Endothelial cell of umbilical vein (primary cell): ENCODE measurements around the gene CCNG2. TPM values are rescaled to one million over a fixed set of nuclear protein-coding genes. Genes with fewer than 3 reads are reported as not detected.

Experiments used
- BruUV-seq: library from RNA; stranded (reverse); fragments of 400-500 nt; replicated peaks from 2 replicates; lab custom pipeline; 2021; lab: Mats Ljungman, UMichigan
- CTCF ChIA-PET: fragments of 300-600, 350-600 bp; sonication (Branson Sonifier 250); formaldehyde crosslinking; loops from one replicate; lab custom pipeline; 2021; ENCODE audit warnings: antibody characterized with exemption, inconsistent platforms; lab: Charles Lee
- POLR2A ChIA-PET: fragments of 300-600, 350-600 bp; sonication (Branson Sonifier 250); formaldehyde crosslinking; loops from one replicate; lab custom pipeline; 2021; ENCODE audit warnings: antibody characterized with exemption, inconsistent platforms; lab: Charles Lee
- DNase-seq: peaks from one replicate; pipeline ENCODE4 v3.0.0-alpha.2; 2011; ENCODE audit warnings: low read depth, low spot score
- FAIRE-seq: peaks from 2 replicates; lab custom pipeline; 2011; peaks lifted over from hg19 to GRCh38; lab: Jason Lieb, UNC
- H2AFZ ChIP-seq: 2 replicates; pipeline ENCODE4 v1.6.0; 2012; ENCODE audit warnings: low read depth, low read length, control low read depth, inconsistent platforms
- H3K27ac ChIP-seq: 2 replicates; pipeline ENCODE4 v1.5.1; 2011; ENCODE audit warnings: low read depth, mild to moderate bottlenecking, control low read depth, low read length, moderate library complexity; ENCODE audit not compliant: insufficient read depth
- H3K27me3 ChIP-seq, 2 experiments: 2 replicates each; pipeline versions ENCODE4 v1.6.0 to v1.6.1; 2011; ENCODE audit warnings: low read length in 2 of 2, mixed read lengths in 1 of 2; ENCODE audit not compliant: control insufficient read depth in 2 of 2, insufficient read depth in 2 of 2
- H3K36me3 ChIP-seq, 2 experiments: 2 replicates in 1 of 2; 3 replicates in 1 of 2; pipeline ENCODE4 v1.5.1; 2011; ENCODE audit warnings: low read length in 2 of 2, mild to moderate bottlenecking in 1 of 2, moderate library complexity in 1 of 2; ENCODE audit not compliant: control insufficient read depth in 2 of 2, insufficient read depth in 2 of 2; ENCODE audit errors: extremely low read depth in 1 of 2
- H3K4me1 ChIP-seq: 3 replicates; pipeline ENCODE4 v1.5.1; 2011; ENCODE audit warnings: mild to moderate bottlenecking, low read length; ENCODE audit not compliant: control insufficient read depth, insufficient read depth; ENCODE audit errors: extremely low read depth
- H3K4me2 ChIP-seq: 2 replicates; pipeline ENCODE4 v1.6.1; 2011; ENCODE audit warnings: low read length, control low read depth, mixed read lengths; ENCODE audit not compliant: insufficient read depth
- H3K4me3 ChIP-seq, 3 experiments: fragments of 200-600 bp in 1 of 3; sonication (generic), shearing (Covaris generic) in 1 of 3; replicated peaks in 1 of 3; 2 replicates each; pipeline ENCODE4 v1.5.1; 2011 to 2016; ENCODE audit warnings: control low read depth in 3 of 3, low read length in 3 of 3, mild to moderate bottlenecking in 2 of 3, inconsistent platforms in 1 of 3, low read depth in 1 of 3, moderate library complexity in 1 of 3; ENCODE audit not compliant: insufficient read depth in 1 of 3
- H3K79me2 ChIP-seq: 2 replicates; pipeline ENCODE4 v1.6.0; 2012; ENCODE audit warnings: low read length, inconsistent platforms; ENCODE audit not compliant: control insufficient read depth, insufficient read depth
- H3K9ac ChIP-seq: replicated peaks from 2 replicates; pipeline ENCODE3; 2011; ENCODE audit warnings: low read length, control low read depth; ENCODE audit not compliant: insufficient read depth; ENCODE audit errors: extremely low read depth
- H3K9me1 ChIP-seq: replicated peaks from 3 replicates; pipeline ENCODE4 v1.6.0; 2011; ENCODE audit warnings: mild to moderate bottlenecking, low read length; ENCODE audit not compliant: control insufficient read depth, insufficient read depth; ENCODE audit errors: extremely low read depth
- H3K9me3 ChIP-seq: replicated peaks from 2 replicates; pipeline ENCODE4 v1.5.1; 2012; ENCODE audit warnings: low read length, inconsistent platforms; ENCODE audit not compliant: control insufficient read depth, insufficient read depth
- H4K20me1 ChIP-seq: replicated peaks from 2 replicates; pipeline ENCODE3; 2011; ENCODE audit warnings: mild to moderate bottlenecking, low read length; ENCODE audit not compliant: control insufficient read depth, insufficient read depth; ENCODE audit errors: extremely low read depth
- EZH2 ChIP-seq: IDR thresholded peaks from 2 replicates; pipeline ENCODE4 v1.6.1; 2012; ENCODE audit warnings: borderline replicate concordance, low read depth, mild to moderate bottlenecking, moderate library complexity, low read length, inconsistent platforms; ENCODE audit not compliant: severe bottlenecking
- JUN ChIP-seq: IDR thresholded peaks from 2 replicates; pipeline ENCODE4 v1.6.1; 2011; ENCODE audit warnings: borderline replicate concordance, low read depth; ENCODE audit not compliant: insufficient read length, insufficient read depth
- POLR2A ChIP-seq: IDR thresholded peaks from 2 replicates; pipeline ENCODE4 v1.6.1; 2012; ENCODE audit warnings: low read depth, mild to moderate bottlenecking, control low read depth, low read length
- dilution Hi-C: fragments of 300-500 bp; cut with MboI; formaldehyde crosslinking; loops from one replicate; pipeline ENCODE4 v1.15.0; 2019; ENCODE audit warnings: low sequenced_read_pairs; ENCODE audit not compliant: extremely low pct_ligation_motif_present
- intact Hi-C: fragments of 100-400 bp; cut with micrococcal nuclease; formaldehyde crosslinking; loops from one replicate; pipeline ENCODE4 v1.10.0; 2022
- polyA plus RNA-seq, 4 experiments: library from polyadenylated mRNA; depleted of rRNA in 3 of 4; stranded (reverse) in 3 of 4; unstranded in 1 of 4; fragments of >200 nt; gene quantifications; 2 replicates each; pipeline versions ENCODE4 v1.2.1 to v1.2.3, GENCODE V29; 2011 to 2012; ENCODE audit warnings: missing spikeins in 1 of 4
- total RNA-seq: library from RNA; stranded (reverse); gene quantifications from 2 replicates; pipeline ENCODE4 v1.2.3, GENCODE V29; 2021
- TF ChIP-seq, protein P1 (sequence below): IDR thresholded peaks from 2 replicates; pipeline ENCODE4 v1.6.1; 2011; ENCODE audit not compliant: insufficient read depth, insufficient read length
- TF ChIP-seq, protein P2 (sequence below), 2 donors: IDR thresholded peaks; 1 replicate in 1 of 2; 2 replicates in 1 of 2; pipeline ENCODE4 v1.5.1; 2011; ENCODE audit warnings: low read length in 2 of 2, mild to moderate bottlenecking in 2 of 2, moderate library complexity in 2 of 2, control low read depth in 1 of 2, inconsistent platforms in 1 of 2, low read depth in 1 of 2; ENCODE audit not compliant: insufficient read depth in 1 of 2; ENCODE audit errors: extremely low read depth in 1 of 2

The CCNG2 gene
- total and polyA plus RNA-seq, 2 donors (not counting 3 experiments of a cell fraction or from before 2014, with no cell fraction given): 7.9 to 28.3 TPM

GRCh38 chr4:77177199-77177598, 20.2 kb downstream of the CCNG2 start:
- Histone ChIP-seq H3K9me1 (no peaks in the 10 kb centered on the region), H4K20me1 (no peaks in the 10 kb centered on the region), H3K4me1 (no peaks in the 10 kb centered on the region), H3K4me2 (no peak overlapping the region), H2AFZ (no peak overlapping the region), H3K4me3 (no peak overlapping the region), H3K27ac (no peak overlapping the region), H3K9ac (no peak overlapping the region), H3K36me3 (no peaks in the 10 kb centered on the region), H3K27me3 (peaks cover 26 to 29% of the 10 kb centered on the region in 2 experiments), H3K79me2 (no peaks in the 10 kb centered on the region), H3K9me3 (no peaks in the 10 kb centered on the region)
- no peak for DNase-seq
- ChIA-PET POLR2A (no interaction called here), CTCF (no interaction called here)
- dilution Hi-C loops: no loop called here
- TF ChIP-seq JUN: no peak
- TF ChIP-seq POLR2A: no peak
- no TSS peak for BruUV-seq
- no peak for FAIRE-seq
- intact Hi-C loops: no loop called here

DNA sequence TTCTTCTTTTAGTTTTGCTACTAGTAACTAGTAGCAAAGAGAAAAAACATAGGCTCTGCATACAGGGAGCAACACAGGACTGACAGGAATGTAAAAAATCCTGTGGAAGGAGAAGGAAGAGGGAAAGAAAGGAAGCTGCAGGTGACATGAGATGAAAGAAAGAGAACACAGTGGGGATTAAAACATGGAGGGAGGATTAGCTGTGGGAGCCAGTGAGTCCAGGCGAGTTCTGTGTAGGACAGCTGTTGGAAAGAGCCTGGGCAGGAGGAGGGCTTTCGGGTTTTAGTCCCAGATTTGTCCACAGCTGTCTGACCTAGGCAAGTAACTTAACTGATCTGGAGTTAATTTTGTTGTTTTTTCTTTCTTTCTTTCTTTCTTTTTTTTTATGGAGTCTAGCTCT, 21.6 kb downstream of the CCNG2 start:
- BruUV-seq: no TSS peak
- intact Hi-C loops: no loop called here

More for the DNA sequence above, 21.6 kb downstream of the CCNG2 start:
- DNase-seq (no peak), FAIRE-seq (no peak)
- H3K4me3 ChIP-seq: no peak overlapping the region
- H3K27me3 ChIP-seq: peaks cover 29 to 38% of the 10 kb centered on the region in 2 experiments
- dilution Hi-C loops: no loop called here
- TF ChIP-seq, protein P1, sequence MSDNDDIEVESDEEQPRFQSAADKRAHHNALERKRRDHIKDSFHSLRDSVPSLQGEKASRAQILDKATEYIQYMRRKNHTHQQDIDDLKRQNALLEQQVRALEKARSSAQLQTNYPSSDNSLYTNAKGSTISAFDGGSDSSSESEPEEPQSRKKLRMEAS: no peak
- no peak for TF ChIP-seq EZH2
- TF ChIP-seq, protein P2, sequence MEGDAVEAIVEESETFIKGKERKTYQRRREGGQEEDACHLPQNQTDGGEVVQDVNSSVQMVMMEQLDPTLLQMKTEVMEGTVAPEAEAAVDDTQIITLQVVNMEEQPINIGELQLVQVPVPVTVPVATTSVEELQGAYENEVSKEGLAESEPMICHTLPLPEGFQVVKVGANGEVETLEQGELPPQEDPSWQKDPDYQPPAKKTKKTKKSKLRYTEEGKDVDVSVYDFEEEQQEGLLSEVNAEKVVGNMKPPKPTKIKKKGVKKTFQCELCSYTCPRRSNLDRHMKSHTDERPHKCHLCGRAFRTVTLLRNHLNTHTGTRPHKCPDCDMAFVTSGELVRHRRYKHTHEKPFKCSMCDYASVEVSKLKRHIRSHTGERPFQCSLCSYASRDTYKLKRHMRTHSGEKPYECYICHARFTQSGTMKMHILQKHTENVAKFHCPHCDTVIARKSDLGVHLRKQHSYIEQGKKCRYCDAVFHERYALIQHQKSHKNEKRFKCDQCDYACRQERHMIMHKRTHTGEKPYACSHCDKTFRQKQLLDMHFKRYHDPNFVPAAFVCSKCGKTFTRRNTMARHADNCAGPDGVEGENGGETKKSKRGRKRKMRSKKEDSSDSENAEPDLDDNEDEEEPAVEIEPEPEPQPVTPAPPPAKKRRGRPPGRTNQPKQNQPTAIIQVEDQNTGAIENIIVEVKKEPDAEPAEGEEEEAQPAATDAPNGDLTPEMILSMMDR (IDR thresholded peaks at IDR 0.05; ENCODE audit: extremely low read depth in 1 of 2, insufficient read depth in 1 of 2, low read depth in 1 of 2, low read length in 2 of 2): no peak
- no peaks in the 10 kb centered on the region for H3K79me2 ChIP-seq
- H3K36me3 ChIP-seq: no peaks in the 10 kb centered on the region
- H3K4me1 ChIP-seq: no peaks in the 10 kb centered on the region
- no peak overlapping the region for H3K4me2 ChIP-seq
- no peak overlapping the region for H2AFZ ChIP-seq
- H3K9me1 ChIP-seq: no peaks in the 10 kb centered on the region
- H4K20me1 ChIP-seq: no peaks in the 10 kb centered on the region
- CTCF ChIA-PET: interaction anchor here (0.6 to 2.2 kb wide), 3 partner anchors 25 to 109 kb away, joined by 3 to 10 read pairs (median 3); no protein-coding TSS in a partner anchor
- POLR2A ChIA-PET: no interaction called here
- H3K9ac ChIP-seq: no peak overlapping the region
- H3K9me3 ChIP-seq: no peaks in the 10 kb centered on the region
- H3K27ac ChIP-seq: no peak overlapping the region
